ENCODE results near the gene HDAC9.

DNA sequence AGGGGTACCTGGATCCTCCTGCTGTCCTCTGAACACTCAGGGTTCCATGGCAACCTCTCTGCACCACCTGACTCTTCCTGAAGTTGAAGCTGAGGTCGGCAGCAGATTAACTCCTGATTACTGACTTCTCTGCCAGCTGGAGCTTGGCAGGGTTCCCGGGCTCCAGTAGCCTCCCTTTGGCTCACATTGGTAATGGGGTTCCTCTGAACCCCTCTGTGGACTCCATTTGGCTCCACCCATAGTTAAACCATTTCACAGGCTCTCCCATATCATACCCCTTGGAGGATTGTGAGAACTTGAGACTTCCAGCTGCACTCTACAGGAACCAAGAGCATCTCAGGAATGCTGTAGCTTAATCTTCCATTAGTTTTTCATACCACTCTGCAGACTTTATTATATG lies 292.5 kb downstream of the HDAC9 start:
- no peak for TF ChIP-seq POLR2AphosphoS5 (IDR thresholded peaks at IDR 0.05; ENCODE audit: low read depth, low read length)
- TF ChIP-seq, protein P1, sequence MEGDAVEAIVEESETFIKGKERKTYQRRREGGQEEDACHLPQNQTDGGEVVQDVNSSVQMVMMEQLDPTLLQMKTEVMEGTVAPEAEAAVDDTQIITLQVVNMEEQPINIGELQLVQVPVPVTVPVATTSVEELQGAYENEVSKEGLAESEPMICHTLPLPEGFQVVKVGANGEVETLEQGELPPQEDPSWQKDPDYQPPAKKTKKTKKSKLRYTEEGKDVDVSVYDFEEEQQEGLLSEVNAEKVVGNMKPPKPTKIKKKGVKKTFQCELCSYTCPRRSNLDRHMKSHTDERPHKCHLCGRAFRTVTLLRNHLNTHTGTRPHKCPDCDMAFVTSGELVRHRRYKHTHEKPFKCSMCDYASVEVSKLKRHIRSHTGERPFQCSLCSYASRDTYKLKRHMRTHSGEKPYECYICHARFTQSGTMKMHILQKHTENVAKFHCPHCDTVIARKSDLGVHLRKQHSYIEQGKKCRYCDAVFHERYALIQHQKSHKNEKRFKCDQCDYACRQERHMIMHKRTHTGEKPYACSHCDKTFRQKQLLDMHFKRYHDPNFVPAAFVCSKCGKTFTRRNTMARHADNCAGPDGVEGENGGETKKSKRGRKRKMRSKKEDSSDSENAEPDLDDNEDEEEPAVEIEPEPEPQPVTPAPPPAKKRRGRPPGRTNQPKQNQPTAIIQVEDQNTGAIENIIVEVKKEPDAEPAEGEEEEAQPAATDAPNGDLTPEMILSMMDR (IDR thresholded peaks at IDR 0.05): no peak
- no peak for TF ChIP-seq TCF7L2 (IDR thresholded peaks at IDR 0.05; ENCODE audit: low read depth, low read length)
- TF ChIP-seq, protein P2, sequence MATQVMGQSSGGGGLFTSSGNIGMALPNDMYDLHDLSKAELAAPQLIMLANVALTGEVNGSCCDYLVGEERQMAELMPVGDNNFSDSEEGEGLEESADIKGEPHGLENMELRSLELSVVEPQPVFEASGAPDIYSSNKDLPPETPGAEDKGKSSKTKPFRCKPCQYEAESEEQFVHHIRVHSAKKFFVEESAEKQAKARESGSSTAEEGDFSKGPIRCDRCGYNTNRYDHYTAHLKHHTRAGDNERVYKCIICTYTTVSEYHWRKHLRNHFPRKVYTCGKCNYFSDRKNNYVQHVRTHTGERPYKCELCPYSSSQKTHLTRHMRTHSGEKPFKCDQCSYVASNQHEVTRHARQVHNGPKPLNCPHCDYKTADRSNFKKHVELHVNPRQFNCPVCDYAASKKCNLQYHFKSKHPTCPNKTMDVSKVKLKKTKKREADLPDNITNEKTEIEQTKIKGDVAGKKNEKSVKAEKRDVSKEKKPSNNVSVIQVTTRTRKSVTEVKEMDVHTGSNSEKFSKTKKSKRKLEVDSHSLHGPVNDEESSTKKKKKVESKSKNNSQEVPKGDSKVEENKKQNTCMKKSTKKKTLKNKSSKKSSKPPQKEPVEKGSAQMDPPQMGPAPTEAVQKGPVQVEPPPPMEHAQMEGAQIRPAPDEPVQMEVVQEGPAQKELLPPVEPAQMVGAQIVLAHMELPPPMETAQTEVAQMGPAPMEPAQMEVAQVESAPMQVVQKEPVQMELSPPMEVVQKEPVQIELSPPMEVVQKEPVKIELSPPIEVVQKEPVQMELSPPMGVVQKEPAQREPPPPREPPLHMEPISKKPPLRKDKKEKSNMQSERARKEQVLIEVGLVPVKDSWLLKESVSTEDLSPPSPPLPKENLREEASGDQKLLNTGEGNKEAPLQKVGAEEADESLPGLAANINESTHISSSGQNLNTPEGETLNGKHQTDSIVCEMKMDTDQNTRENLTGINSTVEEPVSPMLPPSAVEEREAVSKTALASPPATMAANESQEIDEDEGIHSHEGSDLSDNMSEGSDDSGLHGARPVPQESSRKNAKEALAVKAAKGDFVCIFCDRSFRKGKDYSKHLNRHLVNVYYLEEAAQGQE (IDR thresholded peaks at IDR 0.05; ENCODE audit: insufficient read depth in 1 of 2, low read depth in 2 of 2, low read length in 1 of 2): no peak
